HL-60/S4 treated with retinoic acid at 250 ng/mL for 4 days and 3 days (cell line): ENCODE results near the gene KIR2DL3.
"Not testable (repeated sequence)": the region's sequence is repeated elsewhere in the genome, so short reads cannot be mapped to it uniquely, and the experiment has no call there.

Experiments
- in situ Hi-C: fragments of 300-500 bp; cut with MboI; formaldehyde crosslinking; loops from 2 replicates; pipeline ENCODE4 v1.7.0; 2022; ENCODE audit warnings: low sequenced_read_pairs

Gene KIR2DL3

DNA sequence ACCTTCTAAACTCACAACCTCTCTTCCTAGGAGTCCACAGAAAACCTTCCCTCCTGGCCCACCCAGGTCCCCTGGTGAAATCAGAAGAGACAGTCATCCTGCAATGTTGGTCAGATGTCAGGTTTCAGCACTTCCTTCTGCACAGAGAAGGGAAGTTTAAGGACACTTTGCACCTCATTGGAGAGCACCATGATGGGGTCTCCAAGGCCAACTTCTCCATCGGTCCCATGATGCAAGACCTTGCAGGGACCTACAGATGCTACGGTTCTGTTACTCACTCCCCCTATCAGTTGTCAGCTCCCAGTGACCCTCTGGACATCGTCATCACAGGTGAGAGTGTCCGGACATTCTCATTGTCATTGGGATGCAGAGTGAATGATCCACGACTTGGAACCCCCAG is 3.6 kb downstream of the KIR2DL3 start:
- in situ Hi-C loops = not testable (repeated sequence)

DNA sequence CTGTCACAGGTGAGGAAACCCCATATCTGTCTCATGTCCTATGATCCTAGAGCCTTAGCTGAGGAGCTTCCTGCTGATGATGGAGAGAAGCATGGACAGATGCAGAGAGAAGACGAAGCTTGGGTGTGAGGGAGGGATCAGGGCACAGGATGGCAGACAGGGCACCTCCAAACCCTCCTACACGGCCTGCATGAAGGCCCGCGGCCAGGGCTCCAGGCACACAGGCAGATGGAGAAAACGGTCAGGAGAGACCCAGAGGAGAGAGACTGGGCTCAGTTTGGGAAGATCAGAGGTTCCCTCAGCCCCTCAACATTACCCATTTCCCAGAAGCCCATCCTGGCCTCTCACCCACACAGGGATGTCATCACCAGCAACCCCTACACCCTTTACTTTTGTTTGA is 5.8 kb downstream of the KIR2DL3 start:
- in situ Hi-C loops = not testable (repeated sequence)

DNA sequence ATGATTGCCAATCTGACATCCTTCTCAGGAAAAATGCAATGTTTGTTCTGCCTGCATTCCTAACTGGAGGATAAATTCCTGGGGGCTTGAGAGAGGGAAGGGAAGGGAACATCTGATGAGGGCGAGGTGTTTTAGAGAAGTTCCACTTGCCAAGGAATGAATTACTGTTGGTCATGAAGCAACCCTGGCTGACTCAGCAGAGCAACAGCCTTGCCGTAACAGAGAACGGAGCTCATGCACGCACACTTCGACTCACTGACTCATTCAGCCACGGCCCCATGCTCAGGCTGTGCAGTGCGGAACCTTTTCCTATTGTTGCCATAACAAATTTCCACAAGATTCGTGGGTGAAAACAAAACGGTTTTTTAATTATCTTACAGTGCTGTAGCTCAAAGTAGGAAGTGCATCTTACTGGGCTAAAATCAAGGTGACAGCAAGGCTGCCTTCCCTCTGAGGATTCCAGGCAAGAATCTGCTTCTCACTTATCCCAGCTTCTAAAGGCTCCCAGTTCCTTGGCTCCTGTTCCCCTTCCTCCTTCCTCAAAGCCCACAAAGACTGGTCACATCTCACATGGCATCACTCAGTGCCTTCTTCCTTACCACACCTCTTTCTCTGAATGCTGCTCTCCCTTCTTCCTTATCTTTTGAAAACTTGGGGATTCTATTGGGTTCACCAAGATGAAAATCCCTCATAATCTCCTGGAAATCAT is 9.5 kb downstream of the KIR2DL3 start:
- in situ Hi-C loops = not testable (repeated sequence)

- in situ Hi-C loops = not testable (repeated sequence)
These were observed 12.0 kb downstream of the KIR2DL3 start for GRCh38 chr19:54750276-54750675.

- in situ Hi-C loops = not testable (repeated sequence)
These were observed 18.1 kb downstream of the KIR2DL3 start for GRCh38 chr19:54756204-54757110.

GRCh38 chr19:54758577-54758976 is 20.3 kb downstream of the KIR2DL3 start:
- in situ Hi-C loops = not testable (repeated sequence)

GRCh38 chr19:54764219-54764618 is 25.9 kb downstream of the KIR2DL3 start:
- in situ Hi-C loops = not testable (repeated sequence)

GRCh38 chr19:54766464-54766863 is 28.2 kb downstream of the KIR2DL3 start:
- in situ Hi-C loops = not testable (repeated sequence)

- in situ Hi-C loops = not testable (repeated sequence)
These were observed 31.3 kb downstream of the KIR2DL3 start, which contains the start of gene KIR2DL1 for GRCh38 chr19:54769646-54770045. KIR2DL1 (plus strand) TSS chr19:54769793; CDS start chr19:54769851, 58 bp downstream.

DNA sequence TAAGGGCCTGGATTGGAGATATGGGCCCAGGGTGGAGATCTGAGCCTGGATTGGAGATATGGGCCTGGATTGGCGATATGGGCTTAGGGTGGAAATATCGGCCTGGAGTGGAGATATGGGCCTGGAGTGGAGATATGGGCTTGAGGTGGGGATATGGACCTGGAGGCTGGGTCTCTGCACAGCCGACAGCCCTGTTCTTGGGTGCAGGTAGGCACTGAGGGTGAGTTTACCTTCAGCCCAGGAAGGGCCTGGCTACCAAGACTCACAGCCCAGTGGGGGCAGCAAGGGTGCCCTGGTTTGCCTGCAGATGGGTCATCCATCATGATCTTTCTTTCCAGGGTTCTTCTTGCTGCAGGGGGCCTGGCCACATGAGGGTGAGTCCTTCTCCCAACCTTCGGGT is 32.2 kb downstream of the KIR2DL3 start:
- in situ Hi-C loops = not testable (repeated sequence)

DNA sequence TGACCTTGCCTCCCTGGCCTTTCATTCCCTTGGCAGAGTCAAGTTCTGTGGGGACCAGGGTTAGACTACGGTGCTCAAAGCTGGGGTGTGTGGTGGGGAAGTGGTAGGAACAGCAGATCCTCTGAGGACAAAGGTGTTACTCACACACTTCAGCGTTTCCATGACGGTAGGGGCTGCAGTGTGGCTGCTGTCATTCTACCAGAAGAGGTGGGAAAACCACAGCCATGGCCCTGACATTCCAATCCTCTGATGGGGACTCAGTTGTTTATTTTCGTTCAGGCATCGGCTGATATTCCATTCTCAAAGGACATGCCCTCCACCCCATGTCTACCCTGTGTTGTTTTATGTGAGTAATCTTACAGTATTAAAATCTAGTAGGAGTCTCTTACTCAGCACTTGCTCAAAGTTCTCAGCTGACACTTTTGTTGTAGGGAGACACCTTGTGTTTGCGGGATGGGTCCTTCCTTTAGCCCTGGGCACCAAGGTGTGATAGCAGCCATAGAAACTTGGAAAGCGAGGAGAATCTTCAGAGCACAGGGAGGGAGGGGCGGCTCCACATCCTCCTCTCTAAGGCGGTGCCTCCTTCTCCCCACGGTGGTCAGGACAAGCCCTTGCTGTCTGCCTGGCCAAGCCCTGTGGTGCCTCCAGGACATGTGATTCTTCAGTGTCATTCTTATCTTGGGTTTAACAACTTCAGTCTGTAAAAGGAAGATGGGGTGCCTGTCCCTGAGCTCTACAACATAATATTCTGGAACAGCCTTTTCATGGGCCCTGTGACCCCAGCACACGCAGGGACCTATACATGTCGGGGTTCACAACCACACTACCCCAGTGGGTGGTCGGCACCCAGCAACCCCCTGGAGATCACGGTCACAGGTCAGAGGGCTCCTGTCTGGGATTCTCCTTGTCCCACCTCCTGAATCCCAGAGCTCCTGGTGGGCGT is 33.0 kb downstream of the KIR2DL3 start:
- in situ Hi-C loops = not testable (repeated sequence)

DNA sequence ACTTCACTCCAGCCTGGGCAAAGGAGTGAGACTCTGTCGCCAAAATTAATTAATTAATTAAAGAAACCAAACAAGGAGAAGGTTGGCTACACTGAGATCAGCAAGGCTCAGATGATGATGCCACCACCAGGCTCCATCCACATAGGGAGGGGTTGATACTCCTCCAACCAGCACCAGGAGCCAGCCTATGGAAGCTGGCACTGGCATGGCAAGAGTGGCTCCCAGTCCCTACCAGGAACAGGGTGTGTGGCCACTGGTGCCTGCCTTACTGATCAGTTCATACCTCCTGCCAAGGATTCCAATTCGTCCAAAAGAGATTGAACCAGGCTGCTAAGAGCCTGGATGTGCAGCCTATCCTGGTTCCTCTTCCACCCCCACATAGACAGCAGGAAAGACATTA is 34.4 kb downstream of the KIR2DL3 start:
- in situ Hi-C loops = not testable (repeated sequence)

DNA sequence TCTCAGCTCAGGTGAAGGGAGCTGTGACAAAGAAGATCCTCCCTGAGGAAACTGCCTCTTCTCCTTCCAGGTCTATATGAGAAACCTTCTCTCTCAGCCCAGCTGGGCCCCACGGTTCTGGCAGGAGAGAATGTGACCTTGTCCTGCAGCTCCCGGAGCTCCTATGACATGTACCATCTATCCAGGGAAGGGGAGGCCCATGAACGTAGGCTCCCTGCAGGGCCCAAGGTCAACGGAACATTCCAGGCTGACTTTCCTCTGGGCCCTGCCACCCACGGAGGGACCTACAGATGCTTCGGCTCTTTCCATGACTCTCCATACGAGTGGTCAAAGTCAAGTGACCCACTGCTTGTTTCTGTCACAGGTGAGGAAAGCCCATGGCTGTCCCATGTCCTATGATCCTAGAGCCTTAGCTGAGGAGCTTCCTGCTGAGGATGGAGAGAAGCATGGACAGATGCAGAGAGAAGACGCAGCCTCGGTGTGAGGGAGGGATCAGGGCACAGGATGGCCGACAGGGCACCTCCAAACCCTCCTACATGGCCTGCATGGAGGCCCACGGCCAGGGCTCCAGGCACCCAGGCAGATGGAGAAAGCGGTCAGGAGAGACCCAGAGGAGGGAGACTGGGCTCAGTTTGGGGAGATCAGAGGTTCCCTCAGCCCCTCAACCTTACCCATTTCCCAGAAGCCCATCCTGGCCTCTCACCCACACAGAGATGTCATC is 36.9 kb downstream of the KIR2DL3 start:
- in situ Hi-C loops = not testable (repeated sequence)

DNA sequence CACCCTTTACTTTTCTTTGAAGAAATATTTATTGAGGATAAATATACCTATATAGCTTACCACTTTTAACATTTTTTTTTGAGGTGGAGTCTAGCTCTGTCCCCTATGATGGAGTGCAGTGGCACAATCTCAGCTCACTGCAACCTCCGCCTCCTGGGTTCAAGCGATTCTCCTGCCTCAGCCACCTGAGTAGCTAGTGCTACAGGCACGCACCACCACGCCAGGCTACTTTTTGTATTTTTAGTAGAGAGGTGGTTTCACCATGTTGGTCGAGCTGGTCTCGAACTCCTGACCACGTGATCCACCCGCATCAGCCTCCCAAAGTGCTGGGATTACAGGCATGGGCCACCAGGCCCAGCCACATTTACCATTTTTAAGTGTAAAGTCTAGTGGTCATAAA is 37.5 kb downstream of the KIR2DL3 start:
- in situ Hi-C loops = not testable (repeated sequence)

GRCh38 chr19:54777851-54778250 is 39.5 kb downstream of the KIR2DL3 start:
- in situ Hi-C loops = not testable (repeated sequence)

DNA sequence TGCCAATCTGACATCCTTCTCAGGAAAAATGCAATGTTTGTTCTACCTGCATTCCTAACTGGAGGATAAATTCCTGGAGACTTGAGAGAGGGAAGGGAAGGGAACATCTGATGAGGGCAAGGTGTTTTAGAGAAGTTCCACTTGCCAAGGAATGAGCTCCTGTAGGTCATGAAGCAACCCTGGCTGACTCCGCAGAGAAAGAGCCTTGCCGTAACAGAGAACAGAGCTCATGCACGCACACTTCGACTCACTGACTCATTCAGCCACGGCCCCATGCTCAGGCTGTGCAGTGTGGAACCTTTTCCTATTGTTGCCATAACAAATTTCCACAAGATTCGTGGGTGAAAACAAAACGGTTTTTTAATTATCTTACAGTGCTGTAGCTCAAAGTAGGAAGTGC is 40.6 kb downstream of the KIR2DL3 start:
- in situ Hi-C loops = not testable (repeated sequence)

GRCh38 chr19:54782916-54783315 is 44.6 kb downstream of the KIR2DL3 start:
- in situ Hi-C loops = not testable (repeated sequence)

GRCh38 chr19:54786091-54786723 is 47.9 kb downstream of the KIR2DL3 start:
- in situ Hi-C loops = not testable (repeated sequence)

DNA sequence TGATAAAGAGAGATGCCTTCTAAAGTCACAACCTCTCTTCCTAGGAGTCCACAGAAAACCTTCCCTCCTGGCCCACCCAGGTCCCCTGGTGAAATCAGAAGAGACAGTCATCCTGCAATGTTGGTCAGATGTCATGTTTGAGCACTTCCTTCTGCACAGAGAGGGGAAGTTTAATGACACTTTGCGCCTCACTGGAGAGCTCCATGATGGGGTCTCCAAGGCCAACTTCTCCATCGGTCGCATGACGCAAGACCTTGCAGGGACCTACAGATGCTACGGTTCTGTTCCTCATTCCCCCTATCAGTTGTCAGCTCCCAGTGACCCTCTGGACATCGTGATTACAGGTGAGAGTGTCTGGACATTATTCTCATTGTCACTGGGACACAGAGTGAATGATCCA is 49.8 kb downstream of the KIR2DL3 start:
- in situ Hi-C loops = not testable (repeated sequence)

GRCh38 chr19:54790711-54791110 is 52.4 kb downstream of the KIR2DL3 start:
- in situ Hi-C loops = no loop called here
